GM23338 (cell line): Measurements from ENCODE around the gene TMEM147. TPM values are rescaled to one million over a fixed set of nuclear protein-coding genes. Genes with fewer than 3 reads are reported as not detected.

Experiments used
- ATAC-seq: fragments of 200-7000 bp; cut with Tn5 transposase; 3 replicates; pipeline ENCODE4 v1.9.1; 2020
- DNase-seq: peaks from one replicate; pipeline ENCODE4 v3.0.0-alpha.2; 2015; ENCODE audit warnings: low spot score
- H2AFZ ChIP-seq: fragments of 200-600 bp; sonication (generic); 2 replicates; pipeline ENCODE4 v1.8.0; 2016; ENCODE audit warnings: antibody characterized with exemption, mild to moderate bottlenecking, moderate library complexity
- H3F3A ChIP-seq: fragments of 200-600 bp; sonication (generic); replicated peaks from 2 replicates; pipeline ENCODE4 v1.8.0; 2017; ENCODE audit warnings: antibody characterized with exemption, mixed run types, low read depth
- H3K27ac ChIP-seq: fragments of 200-600 bp; sonication (generic); 2 replicates; pipeline ENCODE4 v1.6.1; 2016; ENCODE audit warnings: low read depth
- H3K27me3 ChIP-seq: fragments of 200-600 bp; sonication (generic); 2 replicates; pipeline ENCODE4 v1.8.0; 2016; ENCODE audit warnings: mild to moderate bottlenecking, mixed run types, moderate library complexity; ENCODE audit not compliant: insufficient read depth
- H3K36me3 ChIP-seq: fragments of 200-600 bp; sonication (generic); 2 replicates; pipeline ENCODE4 v1.8.0; 2016; ENCODE audit warnings: mild to moderate bottlenecking; ENCODE audit not compliant: insufficient read depth
- H3K4me1 ChIP-seq: fragments of 200-600 bp; sonication (generic); 2 replicates; pipeline ENCODE4 v1.8.0; 2016; ENCODE audit warnings: mild to moderate bottlenecking, moderate library complexity; ENCODE audit not compliant: insufficient read depth
- H3K4me2 ChIP-seq: fragments of 200-600 bp; sonication (generic); 2 replicates; pipeline ENCODE4 v1.7.1; 2017; ENCODE audit warnings: mixed run types
- H3K4me3 ChIP-seq: fragments of 200-600 bp; sonication (generic); 2 replicates; pipeline ENCODE4 v1.6.1; 2016; ENCODE audit warnings: mixed run types
- H3K79me2 ChIP-seq: fragments of 200-600 bp; sonication (generic); replicated peaks from 2 replicates; pipeline ENCODE4 v1.8.0; 2017; ENCODE audit warnings: mild to moderate bottlenecking; ENCODE audit not compliant: insufficient read depth
- H3K9me2 ChIP-seq: fragments of 200-600 bp; sonication (generic); 2 replicates; pipeline ENCODE4 v1.8.0; 2017; ENCODE audit not compliant: insufficient read depth
- H4K20me1 ChIP-seq: fragments of 200-600 bp; sonication (generic); replicated peaks from 2 replicates; pipeline ENCODE4 v1.8.0; 2017; ENCODE audit warnings: mild to moderate bottlenecking; ENCODE audit not compliant: insufficient read depth
- H3K27ac Mint-ChIP-seq: 2 replicates; pipeline ENCODE4 v1.8.0; 2020; ENCODE audit warnings: inconsistent platforms, mild to moderate bottlenecking, moderate library complexity, mixed read lengths
- H3K27me3 Mint-ChIP-seq: 3 replicates; pipeline ENCODE4 v1.8.0; 2022; ENCODE audit warnings: low read depth, mild to moderate bottlenecking, moderate library complexity, mixed read lengths, inconsistent platforms; ENCODE audit not compliant: insufficient read depth, poor library complexity
- H3K36me3 Mint-ChIP-seq: 3 replicates; pipeline ENCODE4 v1.8.0; 2021; ENCODE audit warnings: low read depth, mild to moderate bottlenecking, inconsistent platforms, moderate library complexity, mixed read lengths
- H3K4me1 Mint-ChIP-seq: 3 replicates; pipeline ENCODE4 v1.8.0; 2020; ENCODE audit warnings: mild to moderate bottlenecking, inconsistent platforms, mixed read lengths
- H3K4me3 Mint-ChIP-seq: 3 replicates; pipeline ENCODE4 v1.8.0; 2021; ENCODE audit warnings: moderate library complexity, mild to moderate bottlenecking, inconsistent platforms, mixed read lengths
- H3K9me3 Mint-ChIP-seq: 3 replicates; pipeline ENCODE4 v1.8.0; 2020; ENCODE audit warnings: moderate library complexity, mild to moderate bottlenecking, inconsistent platforms, mixed read lengths
- CREB1 ChIP-seq: fragments of 250-450 bp; sonication (Bioruptor Pico); IDR thresholded peaks from 2 replicates; pipeline ENCODE4 v1.5.0; 2020; ENCODE audit warnings: low read depth, mild to moderate bottlenecking, moderate library complexity
- EZH2 ChIP-seq: fragments of 200-600 bp; sonication (generic); IDR thresholded peaks from one replicate; pipeline ENCODE4 v1.8.0; 2017; ENCODE audit warnings: antibody characterized with exemption, mild to moderate bottlenecking, low read depth; ENCODE audit not compliant: unreplicated experiment
- EZH2phosphoT487 ChIP-seq: fragments of 200-600 bp; sonication (generic); IDR thresholded peaks from one replicate; pipeline ENCODE4 v1.8.1; 2018; ENCODE audit warnings: antibody characterized with exemption; ENCODE audit not compliant: unreplicated experiment
- JUNB ChIP-seq: IDR thresholded peaks from one replicate; pipeline ENCODE4 v1.6.1; 2016; ENCODE audit warnings: antibody characterized with exemption; ENCODE audit not compliant: unreplicated experiment
- POLR2AphosphoS5 ChIP-seq: IDR thresholded peaks from 2 replicates; pipeline ENCODE4 v1.6.1; 2016; ENCODE audit warnings: antibody characterized with exemption, low read depth
- REST ChIP-seq: IDR thresholded peaks from one replicate; pipeline ENCODE4 v1.6.1; 2018; ENCODE audit warnings: antibody characterized with exemption; ENCODE audit not compliant: unreplicated experiment
- STAT1 ChIP-seq: IDR thresholded peaks from one replicate; pipeline ENCODE4 v1.6.1; 2016; ENCODE audit warnings: antibody characterized with exemption; ENCODE audit not compliant: unreplicated experiment
- ZNF114 ChIP-seq: fragments of 250-450 bp; sonication (Bioruptor Pico); IDR thresholded peaks from 2 replicates; pipeline ENCODE4 v1.5.0; 2020; ENCODE audit warnings: mild to moderate bottlenecking, moderate library complexity
- ZNF331 ChIP-seq: fragments of 250-450 bp; sonication (Bioruptor Pico); IDR thresholded peaks from 2 replicates; pipeline ENCODE4 v1.5.0; 2020; ENCODE audit warnings: low read depth, mild to moderate bottlenecking, moderate library complexity
- polyA plus RNA-seq: library from polyadenylated mRNA; unstranded; fragments of >200 nt; fragmentation: Nextera tagmentation; extraction: Ambion mirVana; gene quantifications from 2 replicates; pipeline ENCODE4 v1.2.1, GENCODE V29; 2016
- total RNA-seq: library from RNA; depleted of rRNA; stranded (reverse); fragments of >200 nt; shearing (Covaris generic); gene quantifications from 2 replicates; pipeline ENCODE4 v1.2.3, GENCODE V29; 2014
- TF ChIP-seq, protein P1 (sequence below): IDR thresholded peaks from 2 replicates; pipeline ENCODE4 v1.6.1; 2016; ENCODE audit warnings: antibody characterized with exemption
- TF ChIP-seq, protein P2 (sequence below): fragments of 250-450 bp; sonication (Bioruptor Pico); IDR thresholded peaks from 2 replicates; pipeline ENCODE4 v1.5.0; 2020; ENCODE audit warnings: mild to moderate bottlenecking, moderate library complexity

TMEM147 gene
- total and polyA plus RNA-seq, 2 experiments from 2014 or later: 164 to 272 TPM

DNA sequence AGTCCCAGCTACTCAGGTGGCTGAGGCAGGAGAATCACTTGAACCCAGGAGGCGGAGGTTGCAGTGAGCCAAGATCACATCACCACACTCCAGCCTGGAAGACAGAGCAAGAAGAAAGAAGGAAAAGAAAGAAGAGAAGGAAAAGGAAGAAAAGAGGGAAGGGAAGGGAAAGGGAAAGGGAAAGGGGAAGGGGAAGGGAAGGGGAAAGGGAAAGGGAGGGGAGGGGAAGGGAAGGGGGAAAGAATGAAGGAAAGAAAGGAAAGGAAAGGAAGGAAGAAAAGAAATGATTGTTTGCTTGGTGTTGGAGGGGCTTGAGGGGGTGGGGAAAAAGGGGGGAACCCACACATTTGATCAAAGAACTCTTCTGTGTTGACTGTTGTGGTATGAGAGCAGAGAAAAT is 50.5 kb downstream of the TMEM147 start:
- Histone ChIP-seq H3F3A (no peaks in the 10 kb centered on the region), H3K4me2 (no peak overlapping the region), H3K36me3 (no peaks in the 10 kb centered on the region), H3K27me3 (no peaks in the 10 kb centered on the region), H3K4me1 (no peaks in the 10 kb centered on the region), H3K9me2 (no peaks in the 10 kb centered on the region), H4K20me1 (no peaks in the 10 kb centered on the region; the same call in 1 of the 2 replicates), H3K79me2 (no peaks in the 10 kb centered on the region), H3K27ac (no peak overlapping the region), H3K4me3 (no peak overlapping the region), H2AFZ (no peak overlapping the region)
- TF ChIP-seq REST (no peak), ZNF331 (CRISPR knock-in tag) (no peak), EZH2 (no peak), STAT1 (no peak), JUNB (no peak), CREB1 (no peak), EZH2phosphoT487 (no peak), ZNF114 (CRISPR knock-in tag) (no peak), POLR2AphosphoS5 (no peak)
- TF ChIP-seq, protein P1, sequence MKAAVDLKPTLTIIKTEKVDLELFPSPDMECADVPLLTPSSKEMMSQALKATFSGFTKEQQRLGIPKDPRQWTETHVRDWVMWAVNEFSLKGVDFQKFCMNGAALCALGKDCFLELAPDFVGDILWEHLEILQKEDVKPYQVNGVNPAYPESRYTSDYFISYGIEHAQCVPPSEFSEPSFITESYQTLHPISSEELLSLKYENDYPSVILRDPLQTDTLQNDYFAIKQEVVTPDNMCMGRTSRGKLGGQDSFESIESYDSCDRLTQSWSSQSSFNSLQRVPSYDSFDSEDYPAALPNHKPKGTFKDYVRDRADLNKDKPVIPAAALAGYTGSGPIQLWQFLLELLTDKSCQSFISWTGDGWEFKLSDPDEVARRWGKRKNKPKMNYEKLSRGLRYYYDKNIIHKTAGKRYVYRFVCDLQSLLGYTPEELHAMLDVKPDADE: no peak
- TF ChIP-seq, protein P2, sequence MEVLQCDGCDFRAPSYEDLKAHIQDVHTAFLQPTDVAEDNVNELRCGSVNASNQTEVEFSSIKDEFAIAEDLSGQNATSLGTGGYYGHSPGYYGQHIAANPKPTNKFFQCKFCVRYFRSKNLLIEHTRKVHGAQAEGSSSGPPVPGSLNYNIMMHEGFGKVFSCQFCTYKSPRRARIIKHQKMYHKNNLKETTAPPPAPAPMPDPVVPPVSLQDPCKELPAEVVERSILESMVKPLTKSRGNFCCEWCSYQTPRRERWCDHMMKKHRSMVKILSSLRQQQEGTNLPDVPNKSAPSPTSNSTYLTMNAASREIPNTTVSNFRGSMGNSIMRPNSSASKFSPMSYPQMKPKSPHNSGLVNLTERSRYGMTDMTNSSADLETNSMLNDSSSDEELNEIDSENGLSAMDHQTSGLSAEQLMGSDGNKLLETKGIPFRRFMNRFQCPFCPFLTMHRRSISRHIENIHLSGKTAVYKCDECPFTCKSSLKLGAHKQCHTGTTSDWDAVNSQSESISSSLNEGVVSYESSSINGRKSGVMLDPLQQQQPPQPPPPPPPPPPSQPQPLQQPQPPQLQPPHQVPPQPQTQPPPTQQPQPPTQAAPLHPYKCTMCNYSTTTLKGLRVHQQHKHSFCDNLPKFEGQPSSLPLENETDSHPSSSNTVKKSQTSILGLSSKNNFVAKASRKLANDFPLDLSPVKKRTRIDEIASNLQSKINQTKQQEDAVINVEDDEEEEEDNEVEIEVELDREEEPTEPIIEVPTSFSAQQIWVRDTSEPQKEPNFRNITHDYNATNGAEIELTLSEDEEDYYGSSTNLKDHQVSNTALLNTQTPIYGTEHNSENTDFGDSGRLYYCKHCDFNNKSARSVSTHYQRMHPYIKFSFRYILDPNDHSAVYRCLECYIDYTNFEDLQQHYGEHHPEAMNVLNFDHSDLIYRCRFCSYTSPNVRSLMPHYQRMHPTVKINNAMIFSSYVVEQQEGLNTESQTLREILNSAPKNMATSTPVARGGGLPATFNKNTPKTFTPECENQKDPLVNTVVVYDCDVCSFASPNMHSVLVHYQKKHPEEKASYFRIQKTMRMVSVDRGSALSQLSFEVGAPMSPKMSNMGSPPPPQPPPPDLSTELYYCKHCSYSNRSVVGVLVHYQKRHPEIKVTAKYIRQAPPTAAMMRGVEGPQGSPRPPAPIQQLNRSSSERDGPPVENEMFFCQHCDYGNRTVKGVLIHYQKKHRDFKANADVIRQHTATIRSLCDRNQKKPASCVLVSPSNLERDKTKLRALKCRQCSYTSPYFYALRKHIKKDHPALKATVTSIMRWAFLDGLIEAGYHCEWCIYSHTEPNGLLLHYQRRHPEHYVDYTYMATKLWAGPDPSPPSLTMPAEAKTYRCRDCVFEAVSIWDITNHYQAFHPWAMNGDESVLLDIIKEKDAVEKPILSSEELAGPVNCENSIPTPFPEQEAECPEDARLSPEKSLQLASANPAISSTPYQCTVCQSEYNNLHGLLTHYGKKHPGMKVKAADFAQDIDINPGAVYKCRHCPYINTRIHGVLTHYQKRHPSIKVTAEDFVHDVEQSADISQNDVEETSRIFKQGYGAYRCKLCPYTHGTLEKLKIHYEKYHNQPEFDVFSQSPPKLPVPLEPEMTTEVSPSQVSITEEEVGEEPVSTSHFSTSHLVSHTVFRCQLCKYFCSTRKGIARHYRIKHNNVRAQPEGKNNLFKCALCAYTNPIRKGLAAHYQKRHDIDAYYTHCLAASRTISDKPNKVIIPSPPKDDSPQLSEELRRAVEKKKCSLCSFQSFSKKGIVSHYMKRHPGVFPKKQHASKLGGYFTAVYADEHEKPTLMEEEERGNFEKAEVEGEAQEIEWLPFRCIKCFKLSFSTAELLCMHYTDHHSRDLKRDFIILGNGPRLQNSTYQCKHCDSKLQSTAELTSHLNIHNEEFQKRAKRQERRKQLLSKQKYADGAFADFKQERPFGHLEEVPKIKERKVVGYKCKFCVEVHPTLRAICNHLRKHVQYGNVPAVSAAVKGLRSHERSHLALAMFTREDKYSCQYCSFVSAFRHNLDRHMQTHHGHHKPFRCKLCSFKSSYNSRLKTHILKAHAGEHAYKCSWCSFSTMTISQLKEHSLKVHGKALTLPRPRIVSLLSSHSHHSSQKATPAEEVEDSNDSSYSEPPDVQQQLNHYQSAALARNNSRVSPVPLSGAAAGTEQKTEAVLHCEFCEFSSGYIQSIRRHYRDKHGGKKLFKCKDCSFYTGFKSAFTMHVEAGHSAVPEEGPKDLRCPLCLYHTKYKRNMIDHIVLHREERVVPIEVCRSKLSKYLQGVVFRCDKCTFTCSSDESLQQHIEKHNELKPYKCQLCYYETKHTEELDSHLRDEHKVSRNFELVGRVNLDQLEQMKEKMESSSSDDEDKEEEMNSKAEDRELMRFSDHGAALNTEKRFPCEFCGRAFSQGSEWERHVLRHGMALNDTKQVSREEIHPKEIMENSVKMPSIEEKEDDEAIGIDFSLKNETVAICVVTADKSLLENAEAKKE (CRISPR knock-in tag): no peak
- no peak overlapping the region for H3K4me3 Mint-ChIP-seq
- H3K27ac Mint-ChIP-seq: no peak overlapping the region
- H3K27me3 Mint-ChIP-seq: peaks cover 11% of the 10 kb centered on the region
- ATAC-seq: no peak
- H3K9me3 Mint-ChIP-seq: no peaks in the 10 kb centered on the region; the same call in 2 of the 3 replicates
- H3K4me1 Mint-ChIP-seq: no peaks in the 10 kb centered on the region
- no peak for DNase-seq
- no peaks in the 10 kb centered on the region for H3K36me3 Mint-ChIP-seq
